HepG2 (cell line): Measurements from ENCODE around the gene ZNF597. TPM values are rescaled to one million over a fixed set of nuclear protein-coding genes. Genes with fewer than 3 reads are reported as not detected.
A peak's percentile ranks its signal among the peaks of the same experiment; 100 is the strongest.

ENCODE experiments used
- ATAC-seq: fragments of 200-7000 bp; cut with Tn5 transposase; 3 replicates; pipeline ENCODE4 v1.9.1; 2020; ENCODE audit warnings: mild to moderate bottlenecking, moderate library complexity
- BruUV-seq: library from RNA; stranded (reverse); fragments of 400-500 nt; replicated peaks from 2 replicates; lab custom pipeline; 2021; lab: Mats Ljungman, UMichigan
- CTCF ChIA-PET: fragments of 300-600 bp; formaldehyde crosslinking; extraction: SDS; loops from one replicate; lab custom pipeline; 2021; ENCODE audit warnings: low total read pairs, inconsistent platforms, low intra/inter-chr PET ratio; lab: Yijun Ruan, JAX
- POLR2A ChIA-PET: fragments of 350-600 bp; sonication (Branson Sonifier 250); formaldehyde crosslinking; loops from one replicate; lab custom pipeline; 2020; ENCODE audit warnings: antibody characterized with exemption, inconsistent platforms; lab: Yijun Ruan, JAX
- DNase-seq: peaks from one replicate; pipeline ENCODE4 v3.0.0-alpha.2; 2015; ENCODE audit warnings: low spot score
- FAIRE-seq: peaks from 3 replicates; lab custom pipeline; 2011; peaks lifted over from hg19 to GRCh38; lab: Jason Lieb, UNC
- H2AFZ ChIP-seq: one replicate; pipeline ENCODE4 v1.6.1; 2011; ENCODE audit warnings: low read length, inconsistent platforms
- H3K27ac ChIP-seq: fragments of 300-600 bp; 3 replicates; pipeline ENCODE4 v1.8.0; 2011; ENCODE audit warnings: mixed run types, mild to moderate bottlenecking, mixed read lengths, low read length, inconsistent platforms; ENCODE audit not compliant: insufficient read depth; ENCODE audit errors: extremely low read length
- H3K27me3 ChIP-seq, 2 experiments: fragments of 200-600 bp in 1 of 2; 2 replicates in 1 of 2; 3 replicates in 1 of 2; pipeline versions ENCODE4 v1.6.0 to v1.8.0; 2011; ENCODE audit warnings: low read length in 2 of 2, mild to moderate bottlenecking in 2 of 2, moderate library complexity in 2 of 2, inconsistent platforms in 1 of 2; ENCODE audit not compliant: insufficient read depth in 2 of 2, control insufficient read depth in 1 of 2
- H3K36me3 ChIP-seq, 2 experiments: fragments of 200-600 bp in 1 of 2; replicated peaks in 1 of 2; 2 replicates in 1 of 2; 3 replicates in 1 of 2; pipeline versions ENCODE4 v1.5.1 to v1.8.0; 2011; ENCODE audit warnings: low read length in 2 of 2, inconsistent platforms in 1 of 2; ENCODE audit not compliant: insufficient read depth in 2 of 2, control insufficient read depth in 1 of 2
- H3K4me1 ChIP-seq: 2 replicates; pipeline ENCODE4 v1.5.1; 2012; ENCODE audit warnings: low read length, inconsistent platforms; ENCODE audit not compliant: insufficient read depth
- H3K4me2 ChIP-seq: 2 replicates; pipeline ENCODE4 v1.6.0; 2011; ENCODE audit warnings: low read depth, low read length, inconsistent platforms
- H3K4me3 ChIP-seq, 3 experiments: fragments of 200-600 bp in 1 of 3; sonication (generic), shearing (Covaris generic) in 1 of 3; replicated peaks in 1 of 3; 2 replicates each; pipeline ENCODE4 v1.5.1; 2011 to 2016; ENCODE audit warnings: low read length in 3 of 3, inconsistent platforms in 2 of 3, low read depth in 2 of 3, mild to moderate bottlenecking in 2 of 3, control low read depth in 1 of 3, mixed read lengths in 1 of 3; ENCODE audit not compliant: insufficient read depth in 1 of 3
- H3K79me2 ChIP-seq: one replicate; pipeline ENCODE4 v1.6.1; 2011; ENCODE audit warnings: low read length, inconsistent platforms; ENCODE audit not compliant: insufficient read depth
- H3K9ac ChIP-seq: 2 replicates; pipeline ENCODE4 v1.6.0; 2011; ENCODE audit warnings: mild to moderate bottlenecking, low read depth, low read length, inconsistent platforms; ENCODE audit not compliant: insufficient read depth
- H3K9me3 ChIP-seq: 2 replicates; pipeline ENCODE4 v1.5.1; 2012; ENCODE audit warnings: mild to moderate bottlenecking, low read length
- H4K20me1 ChIP-seq: 2 replicates; pipeline ENCODE4 v1.6.0; 2011; ENCODE audit warnings: inconsistent platforms, mild to moderate bottlenecking, low read length, moderate library complexity; ENCODE audit not compliant: insufficient read depth
- HNF1B ChIP-seq: sonication (generic); formaldehyde crosslinking; IDR thresholded peaks from 2 replicates; pipeline ENCODE4 v1.5.1; 2020; ENCODE audit warnings: mild to moderate bottlenecking, moderate library complexity, missing genetic modification reagents
- JARID2 ChIP-seq: sonication (generic); formaldehyde crosslinking; IDR thresholded peaks from 2 replicates; pipeline ENCODE4 v1.8.1; 2023; ENCODE audit warnings: missing genetic modification reagents, inconsistent platforms; ENCODE audit not compliant: insufficient replicate concordance
- MXI1 ChIP-seq: IDR thresholded peaks from 3 replicates; pipeline ENCODE4 v1.6.1; 2012; ENCODE audit warnings: low read depth, low read length, inconsistent platforms, borderline replicate concordance
- MYC ChIP-seq: sonication (generic); formaldehyde crosslinking; IDR thresholded peaks from 2 replicates; pipeline ENCODE4 v1.9.0; 2021; ENCODE audit warnings: missing genetic modification reagents, borderline replicate concordance
- PCBP1 ChIP-seq: fragments of 200-400 bp; formaldehyde crosslinking; IDR thresholded peaks from 2 replicates; pipeline ENCODE4 v1.6.1; 2017; ENCODE audit warnings: mild to moderate bottlenecking, low read depth, low read length, borderline replicate concordance
- SOX13 ChIP-seq, 3 experiments: fragments of 450-650 bp in 1 of 3; sonication (generic) in 1 of 3; formaldehyde crosslinking in 1 of 3; IDR thresholded peaks in 2 of 3; conservative IDR thresholded peaks in 1 of 3; 2 replicates each; pipeline versions ENCODE4 v1.5.0 to v1.6.1; 2016 to 2020; ENCODE audit warnings: antibody characterized with exemption in 1 of 3, mild to moderate bottlenecking in 1 of 3, missing compliant biosample characterization in 1 of 3, missing genetic modification reagents in 1 of 3, moderate library complexity in 1 of 3
- SOX6 ChIP-seq, 2 experiments: fragments of 450-650 bp in 1 of 2; sonication (generic) in 1 of 2; formaldehyde crosslinking in 1 of 2; IDR thresholded peaks; 2 replicates each; pipeline versions ENCODE4 v1.4.0 to v1.6.1; 2017 to 2020; ENCODE audit warnings: antibody characterized with exemption in 1 of 2, mild to moderate bottlenecking in 1 of 2, missing genetic modification reagents in 1 of 2
- in situ Hi-C: cut with HindIII; loops from 2 replicates; pipeline ENCODE4 v1.10.0; 2017; ENCODE audit warnings: low pct_unique_long_range_greater_than_20kb; ENCODE audit not compliant: extremely low pct_ligation_motif_present
- intact Hi-C: fragments of 100-400 bp; cut with micrococcal nuclease; formaldehyde crosslinking; loops from one replicate; pipeline ENCODE4 v1.10.0; 2022; ENCODE audit not compliant: unreplicated experiment
- polyA plus RNA-seq, 8 experiments: library from polyadenylated mRNA; depleted of rRNA in 3 of 8; stranded (reverse) in 7 of 8; unstranded in 1 of 8; fragments of >200 nt; fragmentation: Illumina TruSeq in 4 of 8; extraction: Trizol in 4 of 8; gene quantifications; 2 replicates each; pipeline versions ENCODE4 v1.2.1 to v1.2.3, GENCODE V29; 2011 to 2016; ENCODE audit warnings: low read depth in 4 of 8, missing spikeins in 1 of 8, mixed read lengths in 1 of 8; ENCODE audit not compliant: insufficient read depth in 1 of 8
- total RNA-seq, 5 experiments: library from RNA; depleted of rRNA; stranded (reverse); fragments of >200 nt; fragmentation: Illumina TruSeq; extraction: Trizol; gene quantifications; 2 replicates each; pipeline ENCODE4 v1.2.3, GENCODE V29; 2016; ENCODE audit warnings: low read depth in 1 of 5

ZNF597 gene
- total and polyA plus RNA-seq, 2 of the 13 experiments (the other 11 are each of a cell fraction or from before 2014, with no cell fraction given): 1.3 to 2.4 TPM

- Histone ChIP-seq H3K9me3 (no peaks in the 10 kb centered on the region), H3K4me2 (no peak overlapping the region), H3K27ac (no peak overlapping the region), H3K4me1 (peaks cover 26% of the 10 kb centered on the region), H3K27me3 (no peaks in the 10 kb centered on the region), H3K4me3 (no peak overlapping the region), H3K9ac (no peak overlapping the region), H3K79me2 (peaks cover 7% of the 10 kb centered on the region), H2AFZ (no peak overlapping the region), H4K20me1 (no peaks in the 10 kb centered on the region), H3K36me3 (peaks cover 0 to 1% of the 10 kb centered on the region in 2 experiments; a peak in 2 of 5 replicates)
- intact Hi-C loops: no loop called here
- POLR2A ChIA-PET: interaction anchor here (2.0 kb wide), 1 partner anchor 9 kb away, joined by 5 read pairs; the partner anchor contains the start of genes NAA60 and ZNF597
- CTCF ChIA-PET: no interaction called here
- in situ Hi-C loops: no loop called here
- DNase-seq (no peak), FAIRE-seq (peak; percentile 75), ATAC-seq (no peak)
- no TSS peak for BruUV-seq
- TF ChIP-seq SOX13 (IDR thresholded peaks at IDR 0.05) (no peak), SOX13 (CRISPR knock-in tag; conservative IDR thresholded peaks at IDR 0.05 in 1 of 2, IDR thresholded peaks at IDR 0.05 in 1 of 2) (peak in 1 of 2 experiments; percentile 62; a peak in 2 of 4 replicates), PCBP1 (no peak), MYC (CRISPR knock-in tag) (no peak), SOX6 (IDR thresholded peaks at IDR 0.05) (no peak), SOX6 (CRISPR knock-in tag; IDR thresholded peaks at IDR 0.05) (0 out of 2 replicates have a peak, but pooled peaks have one; percentile 17), JARID2 (CRISPR knock-in tag) (no peak), HNF1B (CRISPR knock-in tag) (no peak), MXI1 (no peak)
These were observed 8.9 kb downstream of the ZNF597 start for GRCh38 chr16:3434373-3434772.
